ENCODE results near the gene TAF11L8. TPM values are rescaled to one million over a fixed set of nuclear protein-coding genes. Genes with fewer than 3 reads are reported as not detected.
"Not testable (repeated sequence)": the region's sequence is repeated elsewhere in the genome, so short reads cannot be mapped to it uniquely, and the experiment has no call there.

The TAF11L8 gene
- total RNA-seq, 2 donors from 2014 or later, result not detected

DNA sequence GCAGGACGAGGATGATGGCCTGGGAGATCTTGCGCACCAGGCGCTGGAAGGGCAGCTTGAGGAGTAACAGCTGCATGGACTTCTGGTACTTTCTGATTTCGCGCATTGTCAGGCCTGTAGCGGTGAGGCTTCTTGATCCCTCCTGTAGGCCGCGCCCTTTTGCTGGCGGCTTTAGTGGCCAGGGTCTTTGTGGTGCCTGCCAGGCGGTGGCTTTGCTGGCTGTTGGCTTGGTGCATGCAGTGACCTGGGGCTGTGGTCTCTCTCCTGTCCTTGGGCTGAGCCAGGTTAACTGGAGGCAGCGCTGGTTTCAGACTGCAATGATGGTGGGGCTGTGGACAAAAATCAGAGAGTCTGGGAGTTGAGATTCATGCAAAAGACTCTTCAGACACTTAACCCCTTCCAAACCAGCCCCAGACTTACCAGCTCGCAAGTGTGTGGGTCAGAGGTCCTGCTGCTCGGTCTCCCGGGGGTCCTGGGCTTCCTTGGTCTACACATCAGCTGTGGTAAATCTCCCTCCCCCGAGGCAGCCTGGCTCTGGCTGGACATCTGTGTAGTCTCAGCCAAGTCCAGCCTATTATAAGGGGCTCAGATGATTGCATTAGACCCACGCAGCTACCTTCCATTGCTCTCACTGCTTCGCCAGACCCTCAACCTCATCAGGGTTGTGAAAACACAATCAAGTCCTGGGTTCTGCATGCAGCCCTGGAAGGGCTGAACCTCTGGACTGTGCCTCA lies 24.3 kb upstream of the TAF11L8 start:
- no peak overlapping the region for H3K4me3 ChIP-seq
- intact Hi-C loops (cut with DNase I), result no loop called here
- no peaks in the 10 kb centered on the region for H3K36me3 ChIP-seq (replicated peaks in 1 of 2; ENCODE audit: insufficient read depth in 1 of 2, low read depth in 2 of 2)
- 77 to 81% methylated on average over 8 to 17 of the region's 17 CpGs for WGBS, 2 donors
- no peak for ATAC-seq
- DNase-seq, result no peak
- H3K9me3 ChIP-seq, result no peaks in the 10 kb centered on the region
- H3K4me1 ChIP-seq, result no peaks in the 10 kb centered on the region
- no peak overlapping the region for H3K27ac ChIP-seq
- H3K27me3 ChIP-seq, result no peaks in the 10 kb centered on the region
- TF ChIP-seq, protein P1, sequence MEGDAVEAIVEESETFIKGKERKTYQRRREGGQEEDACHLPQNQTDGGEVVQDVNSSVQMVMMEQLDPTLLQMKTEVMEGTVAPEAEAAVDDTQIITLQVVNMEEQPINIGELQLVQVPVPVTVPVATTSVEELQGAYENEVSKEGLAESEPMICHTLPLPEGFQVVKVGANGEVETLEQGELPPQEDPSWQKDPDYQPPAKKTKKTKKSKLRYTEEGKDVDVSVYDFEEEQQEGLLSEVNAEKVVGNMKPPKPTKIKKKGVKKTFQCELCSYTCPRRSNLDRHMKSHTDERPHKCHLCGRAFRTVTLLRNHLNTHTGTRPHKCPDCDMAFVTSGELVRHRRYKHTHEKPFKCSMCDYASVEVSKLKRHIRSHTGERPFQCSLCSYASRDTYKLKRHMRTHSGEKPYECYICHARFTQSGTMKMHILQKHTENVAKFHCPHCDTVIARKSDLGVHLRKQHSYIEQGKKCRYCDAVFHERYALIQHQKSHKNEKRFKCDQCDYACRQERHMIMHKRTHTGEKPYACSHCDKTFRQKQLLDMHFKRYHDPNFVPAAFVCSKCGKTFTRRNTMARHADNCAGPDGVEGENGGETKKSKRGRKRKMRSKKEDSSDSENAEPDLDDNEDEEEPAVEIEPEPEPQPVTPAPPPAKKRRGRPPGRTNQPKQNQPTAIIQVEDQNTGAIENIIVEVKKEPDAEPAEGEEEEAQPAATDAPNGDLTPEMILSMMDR (IDR thresholded peaks at IDR 0.05), result no peak
- TF ChIP-seq POLR2A (IDR thresholded peaks at IDR 0.05), result no peak

DNA sequence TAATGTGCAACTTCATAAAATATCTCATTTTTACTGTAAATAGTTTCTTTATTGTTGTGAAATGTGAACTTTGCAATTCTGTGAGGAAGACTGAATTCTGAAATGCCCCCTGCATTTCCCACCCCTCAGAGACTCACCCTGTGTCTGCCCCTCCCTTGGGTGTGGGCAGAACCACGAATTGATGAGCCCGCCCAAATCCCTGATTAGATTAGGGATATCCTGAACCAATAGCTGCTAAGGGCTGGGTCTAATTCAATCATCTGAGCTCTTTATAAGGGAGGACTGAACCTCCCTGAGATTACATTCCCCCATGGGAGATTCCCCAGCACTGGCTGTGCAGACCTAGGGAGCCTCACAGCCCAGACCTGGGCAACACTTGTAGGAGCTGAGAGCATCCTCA lies 19.3 kb upstream of the TAF11L8 start, which contains the start of gene TAF11L12:
Gene TAF11L12 (plus strand): TSS at position 301 of the 400 bp plus-strand sequence.
- H3K27ac ChIP-seq; H3K4me1 ChIP-seq; intact Hi-C loops (cut with DNase I); H3K9me3 ChIP-seq; H3K36me3 ChIP-seq (replicated peaks in 1 of 2; ENCODE audit: insufficient read depth in 1 of 2, low read depth in 2 of 2); ATAC-seq; H3K27me3 ChIP-seq; DNase-seq; H3K4me3 ChIP-seq: not testable (repeated sequence)
- 49 to 59% methylated on average over 2 of the region's 2 CpGs for WGBS, 2 donors

DNA sequence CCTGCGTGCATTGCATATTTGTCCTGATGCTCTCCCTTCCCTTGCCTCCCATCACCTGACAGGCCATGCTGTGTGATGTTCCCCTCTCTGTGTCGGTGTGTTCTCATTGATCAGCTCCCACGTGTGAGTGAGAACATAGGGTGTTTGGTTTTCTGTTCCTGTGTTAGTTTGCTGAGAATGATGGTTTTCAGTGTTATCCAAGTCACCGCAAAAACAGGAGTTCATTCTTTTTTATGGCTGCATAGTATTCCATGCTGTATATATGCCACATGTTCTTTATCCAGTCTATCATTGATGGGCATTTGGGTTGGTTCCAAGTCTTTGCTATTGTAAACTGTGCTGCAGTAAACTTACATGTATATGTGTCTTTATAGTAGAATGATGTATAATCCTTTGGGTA lies 16.7 kb upstream of the TAF11L8 start:
- H3K4me1 ChIP-seq; H3K9me3 ChIP-seq; ATAC-seq; H3K27me3 ChIP-seq; intact Hi-C loops (cut with DNase I); H3K36me3 ChIP-seq (replicated peaks in 1 of 2; ENCODE audit: insufficient read depth in 1 of 2, low read depth in 2 of 2); H3K27ac ChIP-seq; DNase-seq; H3K4me3 ChIP-seq: not testable (repeated sequence)
- 54 to 74% methylated on average over 4 of the region's 4 CpGs for WGBS, 2 donors

DNA sequence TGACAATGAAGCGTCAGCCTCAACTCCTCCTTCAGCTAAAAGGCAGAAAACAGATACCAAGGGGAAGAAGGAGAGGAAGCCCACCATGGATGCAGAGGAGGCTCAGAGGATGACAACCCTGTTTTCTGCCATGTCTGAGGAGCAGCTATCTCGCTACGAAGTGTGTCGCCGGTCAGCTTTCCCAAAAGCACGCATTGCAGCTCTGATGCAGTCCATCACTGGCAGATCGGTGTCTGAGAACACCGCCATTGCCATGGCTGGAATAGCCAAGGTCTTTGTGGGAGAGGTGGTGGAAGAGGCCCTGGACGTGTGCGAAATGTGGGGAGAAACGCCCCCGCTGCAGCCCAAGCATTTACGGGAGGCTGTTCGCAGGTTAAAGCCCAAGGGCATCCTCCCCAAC lies 14.2 kb upstream of the TAF11L8 start:
- Histone ChIP-seq H3K27me3 (no peaks in the 10 kb centered on the region), H3K36me3 (replicated peaks in 1 of 2; ENCODE audit: insufficient read depth in 1 of 2, low read depth in 2 of 2) (no peaks in the 10 kb centered on the region), H3K4me1 (no peaks in the 10 kb centered on the region), H3K4me3 (no peak overlapping the region), H3K9me3 (no peaks in the 10 kb centered on the region), H3K27ac (no peak overlapping the region)
- ATAC-seq (no peak), DNase-seq (no peak)
- intact Hi-C loops (cut with DNase I), result no loop called here
- no peak for TF ChIP-seq POLR2A (IDR thresholded peaks at IDR 0.05)
- TF ChIP-seq, protein P1 (IDR thresholded peaks at IDR 0.05), result no peak
- 73 to 86% methylated on average over 14 of the region's 14 CpGs for WGBS, 2 donors

DNA sequence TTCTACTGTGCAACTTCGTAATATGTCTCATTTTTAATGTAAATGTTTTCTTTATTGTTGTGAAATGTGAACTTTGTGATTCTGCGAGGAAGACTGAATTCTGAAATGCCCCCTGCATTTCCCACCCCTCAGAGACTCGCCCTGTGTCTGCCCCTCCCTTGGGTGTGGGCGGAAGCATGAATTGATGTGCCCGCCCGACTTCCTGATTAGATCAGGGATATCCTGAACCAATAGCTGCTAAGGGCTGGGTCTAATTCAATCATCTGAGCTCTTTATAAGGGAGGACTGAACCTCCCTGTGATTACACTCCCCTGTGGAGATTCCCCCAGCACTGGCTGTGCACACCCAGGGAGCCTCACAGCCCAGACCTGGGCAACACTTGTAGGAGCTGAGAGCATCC lies 13.1 kb upstream of the TAF11L8 start, which contains the start of gene TAF11L11:
Gene TAF11L11 (plus strand): TSS at position 304 of the 400 bp plus-strand sequence.
- H3K4me1 ChIP-seq; H3K9me3 ChIP-seq; DNase-seq; H3K36me3 ChIP-seq (replicated peaks in 1 of 2; ENCODE audit: insufficient read depth in 1 of 2, low read depth in 2 of 2); ATAC-seq; H3K4me3 ChIP-seq; H3K27ac ChIP-seq; intact Hi-C loops (cut with DNase I); H3K27me3 ChIP-seq: not testable (repeated sequence)
- 44 to 54% methylated on average over 6 of the region's 6 CpGs for WGBS, 2 donors

DNA sequence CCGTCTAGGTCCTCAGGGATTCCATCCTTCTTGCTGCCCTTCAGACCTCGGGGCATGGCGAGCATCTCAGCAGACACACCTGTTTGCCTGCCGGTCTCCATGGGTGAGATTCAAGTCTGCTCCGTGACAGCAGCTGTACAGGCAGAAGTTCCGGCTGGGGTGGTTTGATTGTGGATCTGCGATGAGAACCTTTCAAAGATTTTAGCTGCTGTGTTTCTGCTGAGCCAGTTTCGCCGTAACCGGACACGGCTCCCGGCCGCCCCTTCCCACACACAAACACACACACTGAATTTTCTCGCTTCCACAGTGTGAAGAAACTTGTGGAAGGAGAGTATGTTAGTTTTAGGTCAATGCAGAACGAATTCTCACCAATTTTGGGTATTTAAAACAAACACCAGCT lies 7.0 kb upstream of the TAF11L8 start, which contains the start of gene TAF11L10:
Gene TAF11L10 (minus strand): TSS at position 101 of the 400 bp plus-strand sequence.
- H3K4me1 ChIP-seq; H3K9me3 ChIP-seq; intact Hi-C loops (cut with DNase I); H3K27ac ChIP-seq; H3K27me3 ChIP-seq; DNase-seq; H3K36me3 ChIP-seq (replicated peaks in 1 of 2; ENCODE audit: insufficient read depth in 1 of 2, low read depth in 2 of 2); ATAC-seq; H3K4me3 ChIP-seq: not testable (repeated sequence)
- WGBS, 2 donors, result no CpG with 5 or more reads among the region's 15 CpGs

GRCh38 chr5:17594255-17594654 lies 3.5 kb upstream of the TAF11L8 start, which contains the start of gene TAF11L9:
Gene TAF11L9, minus strand, starts transcription at chr5:17594394.
- DNase-seq; intact Hi-C loops (cut with DNase I); H3K36me3 ChIP-seq (replicated peaks in 1 of 2; ENCODE audit: insufficient read depth in 1 of 2, low read depth in 2 of 2); H3K27ac ChIP-seq; ATAC-seq; H3K9me3 ChIP-seq; H3K4me3 ChIP-seq; H3K27me3 ChIP-seq; H3K4me1 ChIP-seq: not testable (repeated sequence)
- WGBS, 2 donors, result 76 to 85% methylated on average over 11 to 13 of the region's 15 CpGs

GRCh38 chr5:17585658-17586057 lies 5.1 kb downstream of the TAF11L8 start, which contains the start of gene TAF11L7:
Gene TAF11L7, minus strand, starts transcription at chr5:17585758.
- WGBS, 2 donors, result no CpG with 5 or more reads among the region's 16 CpGs
- DNase-seq; H3K4me1 ChIP-seq; ATAC-seq; H3K27ac ChIP-seq; intact Hi-C loops (cut with DNase I); H3K36me3 ChIP-seq (replicated peaks in 1 of 2; ENCODE audit: insufficient read depth in 1 of 2, low read depth in 2 of 2); H3K27me3 ChIP-seq; H3K4me3 ChIP-seq; H3K9me3 ChIP-seq: not testable (repeated sequence)
